Prostate gland (tissue), 2 donors: ENCODE results near the gene ITGB7. TPM values are rescaled to one million over a fixed set of nuclear protein-coding genes. Genes with fewer than 3 reads are reported as not detected.

Experiments used
- DNase-seq: peaks from one replicate; pipeline ENCODE4 v3.0.0-alpha.2; 2019; ENCODE audit warnings: low spot score
- H3K27ac ChIP-seq, 2 donors: fragments of 200-600 bp; sonication (generic); 2 replicates each; pipeline ENCODE4 v1.5.1; 2017 to 2019
- H3K27me3 ChIP-seq: fragments of 200-600 bp; sonication (generic); replicated peaks from 2 replicates; pipeline ENCODE4 v1.5.1; 2019; ENCODE audit not compliant: insufficient read depth
- H3K36me3 ChIP-seq, 2 donors: fragments of 200-600 bp; sonication (generic); 1 replicate in 1 of 2; 2 replicates in 1 of 2; pipeline versions ENCODE4 v1.5.1 to v1.8.1; 2017 to 2019
- H3K4me1 ChIP-seq: fragments of 200-600 bp; sonication (generic); replicated peaks from 2 replicates; pipeline ENCODE4 v1.5.1; 2019
- H3K4me3 ChIP-seq, 2 donors: fragments of 200-600 bp; sonication (generic); 2 replicates each; pipeline ENCODE4 v1.5.1; 2017 to 2019
- H3K9me3 ChIP-seq: fragments of 200-600 bp; sonication (generic); 2 replicates; pipeline ENCODE4 v1.5.1; 2017
- POLR2A ChIP-seq: fragments of 450-650 bp; IDR thresholded peaks from one replicate; pipeline ENCODE4 v1.6.1; 2016; ENCODE audit warnings: antibody characterized with exemption, mild to moderate bottlenecking
- POLR2AphosphoS5 ChIP-seq: sonication (generic); formaldehyde crosslinking; IDR thresholded peaks from one replicate; pipeline ENCODE4 v1.6.1; 2017; ENCODE audit warnings: antibody characterized with exemption
- WGBS: methylation state at CpG from one replicate; pipeline ENCODE4 v1.1.5; 2018; 5-methylcytosine and 5-hydroxymethylcytosine counted together
- intact Hi-C: fragments of 100-400 bp; cut with DNase I; formaldehyde crosslinking; loops from one replicate; pipeline ENCODE4 v1.14.2; 2022
- total RNA-seq, 2 donors: library from RNA; depleted of rRNA; stranded (reverse); fragments of >200 nt; gene quantifications; one replicate each; pipeline ENCODE4 v1.1.0, GENCODE V29; 2016
- TF ChIP-seq, protein P1 (sequence below), 4 experiments: fragments of 200-600 bp in 2 of 4; fragments of 450-650 bp in 2 of 4; sonication (generic) in 2 of 4; IDR thresholded peaks; 1 replicate in 3 of 4; 2 replicates in 1 of 4; pipeline ENCODE4 v1.5.1; 2016 to 2019; ENCODE audit warnings: antibody characterized with exemption in 4 of 4, mild to moderate bottlenecking in 2 of 4, moderate library complexity in 2 of 4

Gene ITGB7
- total RNA-seq, 2 donors from 2014 or later = 1.2 to 1.7 TPM

DNA sequence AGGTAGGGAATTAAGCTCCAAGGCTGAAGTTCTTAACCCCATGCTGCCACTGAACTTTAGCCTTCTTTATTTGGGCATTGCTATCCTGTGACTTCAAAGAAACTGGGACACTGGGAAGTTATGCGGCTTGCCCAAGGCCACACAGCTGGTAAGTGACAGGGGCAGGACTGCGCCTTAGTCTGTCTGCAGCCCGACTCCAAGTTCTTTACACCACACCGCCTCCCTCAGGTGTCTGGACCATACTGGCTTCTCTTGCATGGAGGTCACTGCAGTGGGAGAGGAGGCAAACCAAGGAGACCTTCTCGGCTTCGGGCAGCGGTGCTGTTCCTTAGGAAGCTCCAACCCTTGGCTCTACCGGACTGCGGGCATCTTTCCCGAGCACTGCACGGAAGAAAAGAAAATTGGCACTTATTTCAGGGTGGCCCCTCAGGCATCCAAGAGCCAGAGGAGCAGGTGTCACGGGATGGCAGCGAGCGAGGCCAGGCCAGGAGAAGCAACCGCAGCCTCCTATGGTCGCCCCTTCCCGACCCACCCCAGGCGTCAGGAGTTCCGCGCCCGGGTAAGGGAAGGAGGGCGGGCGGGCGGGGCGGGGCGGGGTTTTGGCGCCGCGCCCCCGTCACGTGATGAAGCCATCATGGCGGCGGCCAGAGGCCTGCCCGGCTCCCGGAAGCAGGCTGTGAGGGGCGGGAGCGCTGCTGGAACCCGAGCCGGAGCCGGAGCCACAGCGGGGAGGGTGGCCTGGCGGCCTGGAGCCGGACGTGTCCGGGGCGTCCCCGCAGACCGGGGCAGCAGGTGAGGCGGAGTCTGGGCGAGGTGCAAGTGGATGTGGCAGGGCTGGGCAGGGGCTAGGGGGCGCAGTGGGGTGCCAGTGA is 44.7 kb upstream of the ITGB7 start:
- H3K4me3 ChIP-seq = peak overlapping the region; percentile 81 to 87
- peaks cover 0 to 5% of the 10 kb centered on the region in 2 donors for H3K36me3 ChIP-seq
- H3K9me3 ChIP-seq = no peaks in the 10 kb centered on the region
- TF ChIP-seq POLR2A = peak; percentile 40
- TF ChIP-seq POLR2AphosphoS5 = peak; percentile 18
- TF ChIP-seq, protein P1, sequence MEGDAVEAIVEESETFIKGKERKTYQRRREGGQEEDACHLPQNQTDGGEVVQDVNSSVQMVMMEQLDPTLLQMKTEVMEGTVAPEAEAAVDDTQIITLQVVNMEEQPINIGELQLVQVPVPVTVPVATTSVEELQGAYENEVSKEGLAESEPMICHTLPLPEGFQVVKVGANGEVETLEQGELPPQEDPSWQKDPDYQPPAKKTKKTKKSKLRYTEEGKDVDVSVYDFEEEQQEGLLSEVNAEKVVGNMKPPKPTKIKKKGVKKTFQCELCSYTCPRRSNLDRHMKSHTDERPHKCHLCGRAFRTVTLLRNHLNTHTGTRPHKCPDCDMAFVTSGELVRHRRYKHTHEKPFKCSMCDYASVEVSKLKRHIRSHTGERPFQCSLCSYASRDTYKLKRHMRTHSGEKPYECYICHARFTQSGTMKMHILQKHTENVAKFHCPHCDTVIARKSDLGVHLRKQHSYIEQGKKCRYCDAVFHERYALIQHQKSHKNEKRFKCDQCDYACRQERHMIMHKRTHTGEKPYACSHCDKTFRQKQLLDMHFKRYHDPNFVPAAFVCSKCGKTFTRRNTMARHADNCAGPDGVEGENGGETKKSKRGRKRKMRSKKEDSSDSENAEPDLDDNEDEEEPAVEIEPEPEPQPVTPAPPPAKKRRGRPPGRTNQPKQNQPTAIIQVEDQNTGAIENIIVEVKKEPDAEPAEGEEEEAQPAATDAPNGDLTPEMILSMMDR (IDR thresholded peaks at IDR 0.05) = peak in 3 of 4 experiments; percentile 33 to 63 (median 58)
- H3K27ac ChIP-seq = peak overlapping the region; percentile 85 to 96
- under 1% methylated on average over 30 of the region's 51 CpGs for WGBS
- H3K4me1 ChIP-seq = peaks cover 24% of the 10 kb centered on the region
- DNase-seq = peak; percentile 73
- intact Hi-C loops = loop anchor here (1.0 to 5.0 kb wide), 3 partner anchors 18 to 46 kb away; partner anchors contain the start of genes MYG1 and PFDN5
- H3K27me3 ChIP-seq = no peaks in the 10 kb centered on the region

DNA sequence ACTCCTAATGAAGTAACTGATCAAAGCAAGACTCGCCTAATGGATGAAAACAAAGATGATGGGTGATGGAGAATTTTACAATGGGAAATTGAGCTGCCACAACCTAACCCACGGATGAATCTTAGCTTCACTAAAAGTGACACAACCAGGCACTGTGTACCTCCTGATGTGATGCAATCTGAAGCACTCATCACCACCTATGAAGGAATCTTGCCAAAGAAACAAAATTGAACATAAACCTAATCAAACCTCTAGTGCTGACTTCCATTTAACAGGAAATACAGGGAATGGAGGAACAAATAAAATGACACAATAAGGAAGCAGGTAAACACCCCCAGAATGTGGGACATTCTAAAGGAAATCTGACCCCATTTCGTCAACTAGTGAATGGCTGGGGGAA is 38.2 kb upstream of the ITGB7 start:
- DNase-seq = no peak
- intact Hi-C loops = no loop called here
- no peaks in the 10 kb centered on the region for H3K9me3 ChIP-seq
- 72% methylated on average over 3 of the region's 3 CpGs for WGBS
- no peaks in the 10 kb centered on the region for H3K4me1 ChIP-seq
- H3K36me3 ChIP-seq = no peaks in the 10 kb centered on the region
- H3K4me3 ChIP-seq = no peak overlapping the region
- no peak for TF ChIP-seq POLR2AphosphoS5
- H3K27ac ChIP-seq = no peak overlapping the region
- H3K27me3 ChIP-seq = no peaks in the 10 kb centered on the region

DNA sequence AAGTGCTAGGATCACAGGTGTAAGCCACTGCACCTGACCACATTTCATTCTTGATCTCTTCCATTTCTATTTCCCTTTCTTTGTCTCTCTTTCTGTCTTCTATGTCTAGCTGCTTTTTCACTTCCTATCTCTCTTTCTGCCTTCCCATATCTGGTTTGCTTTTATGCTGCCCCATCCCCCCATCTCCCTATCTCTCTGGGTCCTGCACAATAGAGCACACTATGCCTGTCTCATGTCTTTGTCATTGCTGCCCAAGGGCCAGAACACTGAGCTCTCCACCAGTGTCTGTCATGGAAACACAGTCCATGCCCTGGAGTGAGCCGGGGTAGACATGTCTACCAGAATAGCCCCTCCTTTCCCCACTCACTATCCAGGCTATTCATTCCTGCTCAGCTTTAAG is 37.3 kb upstream of the ITGB7 start:
- H3K27me3 ChIP-seq = no peaks in the 10 kb centered on the region
- no peaks in the 10 kb centered on the region for H3K9me3 ChIP-seq
- intact Hi-C loops = no loop called here
- no peak overlapping the region for H3K27ac ChIP-seq
- no peak for DNase-seq
- WGBS = 64% methylated on average over 1 of the region's 1 CpG
- no peak overlapping the region for H3K4me3 ChIP-seq
- TF ChIP-seq POLR2AphosphoS5 (no peak), POLR2A (no peak)
- TF ChIP-seq, protein P1 (IDR thresholded peaks at IDR 0.05) = no peak
- no peaks in the 10 kb centered on the region for H3K4me1 ChIP-seq
- H3K36me3 ChIP-seq = no peaks in the 10 kb centered on the region

DNA sequence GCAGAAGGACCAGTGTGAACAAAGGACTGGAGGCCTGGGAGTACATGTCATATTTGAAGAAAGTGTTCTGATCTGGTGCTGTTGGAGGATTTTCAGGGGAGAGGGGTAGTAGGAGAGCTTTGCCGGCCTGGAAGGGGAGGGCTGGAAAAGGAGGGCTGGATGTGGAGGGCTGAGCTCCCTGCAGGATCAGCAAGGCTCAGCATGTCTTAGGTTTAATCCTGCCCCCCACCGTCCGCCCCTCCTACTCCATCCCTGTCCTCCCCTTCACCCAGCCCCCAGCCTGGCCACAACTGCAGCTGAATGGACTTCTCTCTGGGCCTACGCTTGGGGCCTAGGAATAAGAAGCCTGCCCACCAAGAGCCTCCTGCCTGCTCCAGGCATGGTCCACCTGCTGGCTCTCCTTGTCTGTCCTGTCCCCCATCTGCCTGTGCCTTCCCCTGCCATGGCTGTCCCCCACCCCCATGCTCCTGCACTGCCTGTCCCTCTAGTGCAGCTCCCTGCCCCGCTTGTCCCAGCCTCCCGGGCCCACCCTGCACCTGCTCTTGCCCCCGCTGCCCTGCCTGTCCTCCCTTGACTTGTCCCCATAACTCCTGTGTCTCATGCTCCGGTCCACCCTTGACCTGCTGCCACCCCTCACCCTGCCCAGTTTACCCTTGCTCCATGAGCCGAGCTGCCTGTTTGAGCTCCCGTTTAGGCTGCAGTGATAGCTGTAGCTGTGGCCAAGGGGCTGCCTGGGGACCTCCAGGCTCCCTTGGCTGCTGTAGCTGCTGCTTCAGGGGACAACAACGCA is 34.8 kb upstream of the ITGB7 start:
- Histone ChIP-seq H3K4me3 (no peak overlapping the region), H3K9me3 (no peaks in the 10 kb centered on the region), H3K27ac (no peak overlapping the region), H3K4me1 (no peaks in the 10 kb centered on the region), H3K36me3 (no peaks in the 10 kb centered on the region), H3K27me3 (no peaks in the 10 kb centered on the region)
- TF ChIP-seq POLR2AphosphoS5 = no peak
- no peak for TF ChIP-seq POLR2A
- TF ChIP-seq, protein P1 (IDR thresholded peaks at IDR 0.05) = no peak
- DNase-seq = no peak
- intact Hi-C loops = no loop called here
- WGBS = 72% methylated on average over 11 of the region's 11 CpGs

DNA sequence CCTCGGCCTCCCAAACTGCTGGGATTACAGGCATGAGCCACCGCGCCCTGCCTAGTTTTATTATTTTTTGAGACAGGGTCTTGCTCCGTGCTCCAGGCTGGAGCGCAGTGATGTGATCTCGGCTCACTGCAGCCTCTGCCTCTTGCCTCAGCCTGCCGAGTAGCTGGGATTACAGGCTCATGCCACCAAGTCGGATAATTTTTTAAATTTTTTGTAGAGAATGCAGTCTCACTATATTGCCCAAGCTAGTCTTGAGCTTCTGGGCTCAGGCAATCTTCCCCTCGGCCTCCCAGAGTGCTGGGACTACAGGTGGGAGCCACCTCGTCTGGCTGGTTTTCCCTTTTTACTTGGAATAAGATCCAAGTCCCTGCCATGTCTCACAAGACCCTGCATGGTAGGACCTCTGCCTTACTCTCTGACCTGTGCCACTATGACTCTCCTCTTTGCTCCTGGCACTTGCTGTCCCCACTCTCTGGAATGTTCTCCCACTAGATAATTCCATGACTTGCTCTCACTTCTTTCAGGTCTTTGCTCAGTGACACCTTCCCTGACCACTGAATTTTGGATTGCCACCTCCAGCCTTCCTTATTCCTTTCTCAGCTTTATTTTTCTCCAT is 32.7 kb upstream of the ITGB7 start:
- no peaks in the 10 kb centered on the region for H3K9me3 ChIP-seq
- H3K27me3 ChIP-seq = no peaks in the 10 kb centered on the region
- TF ChIP-seq POLR2A (no peak), POLR2AphosphoS5 (no peak)
- TF ChIP-seq, protein P1 (IDR thresholded peaks at IDR 0.05) = no peak
- DNase-seq = no peak
- H3K4me1 ChIP-seq = no peaks in the 10 kb centered on the region
- intact Hi-C loops = no loop called here
- no peak overlapping the region for H3K4me3 ChIP-seq
- WGBS = 90% methylated on average over 10 of the region's 10 CpGs
- no peak overlapping the region for H3K27ac ChIP-seq
- H3K36me3 ChIP-seq = no peaks in the 10 kb centered on the region
